Neuronal stem cell (in vitro differentiated cells): ENCODE measurements around the gene ACP6.
A peak's percentile ranks its signal among the peaks of the same experiment; 100 is the strongest.

Source experiments
- DNase-seq: peaks from one replicate; pipeline ENCODE4 v3.0.0-alpha.2; 2013; ENCODE audit warnings: low spot score
- H2AFZ ChIP-seq: one replicate; pipeline ENCODE4 v1.6.1; 2013; ENCODE audit warnings: mild to moderate bottlenecking, low read length, inconsistent platforms
- H2AK5ac ChIP-seq: 2 replicates; pipeline ENCODE4 v1.6.1; 2013; ENCODE audit warnings: low read depth, mild to moderate bottlenecking, inconsistent platforms, low read length, moderate library complexity, mixed read lengths
- H2BK120ac ChIP-seq: 2 replicates; pipeline ENCODE4 v1.6.1; 2013; ENCODE audit warnings: low read depth, mild to moderate bottlenecking, inconsistent platforms, low read length, moderate library complexity, mixed read lengths
- H2BK12ac ChIP-seq: one replicate; pipeline ENCODE4 v1.6.1; 2013; ENCODE audit warnings: low read length, inconsistent platforms
- H2BK15ac ChIP-seq: 2 replicates; pipeline ENCODE4 v1.6.1; 2013; ENCODE audit warnings: mild to moderate bottlenecking, low read length, inconsistent platforms, mixed read lengths
- H2BK5ac ChIP-seq: one replicate; pipeline ENCODE4 v1.6.1; 2013; ENCODE audit warnings: inconsistent platforms, mild to moderate bottlenecking, low read length, moderate library complexity
- H3K14ac ChIP-seq: one replicate; pipeline ENCODE4 v1.6.1; 2013; ENCODE audit warnings: low read length, inconsistent platforms
- H3K18ac ChIP-seq: 2 replicates; pipeline ENCODE4 v1.6.1; 2013; ENCODE audit warnings: low read length, inconsistent platforms
- H3K23ac ChIP-seq: 2 replicates; pipeline ENCODE4 v1.6.1; 2013; ENCODE audit warnings: low read depth, mild to moderate bottlenecking, mixed read lengths, low read length, inconsistent platforms; ENCODE audit not compliant: poor library complexity
- H3K27ac ChIP-seq: replicated peaks from 3 replicates; pipeline ENCODE4 v1.5.1; 2013; ENCODE audit warnings: low read length, inconsistent platforms
- H3K27me3 ChIP-seq, 3 experiments: 2 replicates each; pipeline ENCODE4 v1.6.1; 2013; ENCODE audit warnings: low read length in 3 of 3, mild to moderate bottlenecking in 2 of 3, inconsistent platforms in 1 of 3, low read depth in 1 of 3, mixed read lengths in 1 of 3, moderate library complexity in 1 of 3; ENCODE audit not compliant: control insufficient read depth in 3 of 3, insufficient read depth in 3 of 3
- H3K36me3 ChIP-seq, 2 donors: replicated peaks in 1 of 2; 2 replicates each; pipeline ENCODE4 v1.6.1; 2013; ENCODE audit warnings: low read length in 2 of 2; ENCODE audit not compliant: control insufficient read depth in 2 of 2, insufficient read depth in 2 of 2
- H3K4ac ChIP-seq: 2 replicates; pipeline ENCODE4 v1.6.1; 2013; ENCODE audit warnings: inconsistent platforms, mild to moderate bottlenecking, low read length, moderate library complexity
- H3K4me1 ChIP-seq, 2 donors: 1 replicate in 1 of 2; 2 replicates in 1 of 2; pipeline ENCODE4 v1.6.1; 2013; ENCODE audit warnings: low read length in 2 of 2, low read depth in 1 of 2; ENCODE audit not compliant: control insufficient read depth in 2 of 2, insufficient read depth in 1 of 2
- H3K4me2 ChIP-seq: one replicate; pipeline ENCODE4 v1.6.1; 2013; ENCODE audit warnings: mild to moderate bottlenecking, low read length, inconsistent platforms; ENCODE audit not compliant: insufficient read depth, poor library complexity, severe bottlenecking
- H3K4me3 ChIP-seq, 2 donors: 2 replicates each; pipeline ENCODE4 v1.5.1; 2013; ENCODE audit warnings: low read length in 2 of 2, mild to moderate bottlenecking in 2 of 2, inconsistent platforms in 1 of 2, moderate library complexity in 1 of 2
- H3K79me1 ChIP-seq: one replicate; pipeline ENCODE4 v1.6.1; 2013; ENCODE audit warnings: low read depth, mild to moderate bottlenecking, inconsistent platforms, low read length, moderate library complexity
- H3K9ac ChIP-seq: one replicate; pipeline ENCODE4 v1.6.1; 2013; ENCODE audit warnings: mild to moderate bottlenecking, low read depth, low read length, inconsistent platforms; ENCODE audit not compliant: poor library complexity
- H3K9me3 ChIP-seq, 2 donors: replicated peaks in 1 of 2; 2 replicates each; pipeline versions ENCODE3 to v1.6.1; 2013; ENCODE audit warnings: low read length in 2 of 2, mild to moderate bottlenecking in 2 of 2, inconsistent platforms in 1 of 2, low read depth in 1 of 2, mixed read lengths in 1 of 2, moderate library complexity in 1 of 2; ENCODE audit not compliant: control insufficient read depth in 2 of 2, insufficient read depth in 1 of 2
- H4K8ac ChIP-seq: one replicate; pipeline ENCODE4 v1.6.1; 2013; ENCODE audit warnings: low read depth, mild to moderate bottlenecking, inconsistent platforms, low read length, moderate library complexity
- H4K91ac ChIP-seq: one replicate; pipeline ENCODE4 v1.6.1; 2013; ENCODE audit warnings: low read length, low read depth, mild to moderate bottlenecking, inconsistent platforms; ENCODE audit not compliant: poor library complexity
- WGBS, 2 donors: extraction: QIAGEN DNeasy Blood & Tissue Kit; methylation state at CpG; one replicate each; pipeline ENCODE4 v1.1.7; 2013; ENCODE audit warnings: missing lambda C conversion rate in 2 of 2, mixed read lengths in 1 of 2; ENCODE audit not compliant: insufficient read length in 2 of 2, insufficient replicate concordance in 1 of 2; ENCODE audit errors: extremely low coverage in 2 of 2; 5-methylcytosine and 5-hydroxymethylcytosine counted together

The ACP6 gene

GRCh38 chr1:147641291-147641690 lies 29.0 kb downstream of the ACP6 start:
- Histone ChIP-seq H2BK15ac (no peak overlapping the region), H3K18ac (no peak overlapping the region), H3K36me3 (peaks cover 5 to 13% of the 10 kb centered on the region in 2 donors), H3K9me3 (no peaks in the 10 kb centered on the region), H3K4me3 (no peak overlapping the region), H2BK120ac (no peak overlapping the region), H2AK5ac (no peak overlapping the region), H3K9ac (no peak overlapping the region), H3K27ac (no peak overlapping the region), H3K4me2 (no peak overlapping the region), H2BK12ac (no peak overlapping the region), H2BK5ac (no peak overlapping the region), H4K91ac (no peak overlapping the region), H3K27me3 (no peaks in the 10 kb centered on the region), H2AFZ (no peak overlapping the region), H3K23ac (no peak overlapping the region), H3K14ac (no peak overlapping the region), H3K79me1 (no peaks in the 10 kb centered on the region), H4K8ac (no peak overlapping the region), H3K4ac (no peak overlapping the region), H3K4me1 (peaks cover 1 to 11% of the 10 kb centered on the region in 2 donors)
- DNase-seq = no peak
- WGBS, 2 donors = no CpG with 5 or more reads among the region's 8 CpGs

- Histone ChIP-seq H3K4me2 (peak overlapping the region; percentile 27), H2BK120ac (no peak overlapping the region), H3K36me3 (peaks cover 5 to 13% of the 10 kb centered on the region in 2 donors), H3K4me3 (no peak overlapping the region), H2BK5ac (no peak overlapping the region), H2BK15ac (no peak overlapping the region), H3K4ac (no peak overlapping the region), H4K8ac (no peak overlapping the region), H2AK5ac (no peak overlapping the region), H3K27me3 (no peaks in the 10 kb centered on the region), H2BK12ac (no peak overlapping the region), H3K4me1 (peaks cover 1 to 4% of the 10 kb centered on the region in 2 donors), H3K9ac (no peak overlapping the region), H3K9me3 (no peaks in the 10 kb centered on the region), H3K18ac (no peak overlapping the region), H2AFZ (no peak overlapping the region), H3K79me1 (no peaks in the 10 kb centered on the region), H3K14ac (no peak overlapping the region), H4K91ac (no peak overlapping the region), H3K27ac (no peak overlapping the region), H3K23ac (no peak overlapping the region)
- WGBS, 2 donors = no CpG with 5 or more reads among the region's 9 CpGs
- DNase-seq = peak; percentile 72
These were observed 29.7 kb downstream of the ACP6 start for GRCh38 chr1:147640553-147641165.

GRCh38 chr1:147636314-147636713 lies 34.0 kb downstream of the ACP6 start:
- H3K4me2 ChIP-seq = no peak overlapping the region
- H4K8ac ChIP-seq = no peak overlapping the region
- H2AK5ac ChIP-seq = no peak overlapping the region
- no peak overlapping the region for H3K18ac ChIP-seq
- no peak overlapping the region for H3K27ac ChIP-seq
- H3K4me3 ChIP-seq = no peak overlapping the region
- no peaks in the 10 kb centered on the region for H3K27me3 ChIP-seq
- H3K23ac ChIP-seq = no peak overlapping the region
- no peak overlapping the region for H2BK15ac ChIP-seq
- no peak overlapping the region for H2BK5ac ChIP-seq
- no peaks in the 10 kb centered on the region for H3K79me1 ChIP-seq
- no peak overlapping the region for H3K9ac ChIP-seq
- H3K14ac ChIP-seq = no peak overlapping the region
- peaks cover 0 to under 1% of the 10 kb centered on the region in 2 donors for H3K4me1 ChIP-seq
- H2BK12ac ChIP-seq = no peak overlapping the region
- no peak overlapping the region for H3K4ac ChIP-seq
- no peaks in the 10 kb centered on the region for H3K9me3 ChIP-seq
- H2AFZ ChIP-seq = no peak overlapping the region
- H3K36me3 ChIP-seq = peaks cover 2 to 3% of the 10 kb centered on the region in 2 donors
- no peak overlapping the region for H4K91ac ChIP-seq
- no CpG with 5 or more reads among the region's 4 CpGs for WGBS, 2 donors
- H2BK120ac ChIP-seq = no peak overlapping the region
- DNase-seq = no peak

GRCh38 chr1:147635342-147635741 lies 35.0 kb downstream of the ACP6 start:
- H3K4me1 ChIP-seq = no peaks in the 10 kb centered on the region
- H2BK5ac ChIP-seq = no peak overlapping the region
- H2AFZ ChIP-seq = no peak overlapping the region
- H2BK12ac ChIP-seq = no peak overlapping the region
- no peak overlapping the region for H3K27ac ChIP-seq
- no peaks in the 10 kb centered on the region for H3K79me1 ChIP-seq
- DNase-seq = no peak
- no peak overlapping the region for H4K8ac ChIP-seq
- no peak overlapping the region for H3K14ac ChIP-seq
- H3K23ac ChIP-seq = no peak overlapping the region
- H2BK15ac ChIP-seq = no peak overlapping the region
- WGBS, 2 donors = no CpG with 5 or more reads among the region's 1 CpG
- no peak overlapping the region for H2AK5ac ChIP-seq
- no peak overlapping the region for H3K4ac ChIP-seq
- no peak overlapping the region for H4K91ac ChIP-seq
- H2BK120ac ChIP-seq = no peak overlapping the region
- H3K4me2 ChIP-seq = no peak overlapping the region
- H3K27me3 ChIP-seq = no peaks in the 10 kb centered on the region
- H3K18ac ChIP-seq = no peak overlapping the region
- no peak overlapping the region for H3K9ac ChIP-seq
- H3K4me3 ChIP-seq = no peak overlapping the region
- no peaks in the 10 kb centered on the region for H3K9me3 ChIP-seq
- peaks cover 2 to 3% of the 10 kb centered on the region in 2 donors for H3K36me3 ChIP-seq
